ENCODE measurements around the gene JARID2. TPM values are rescaled to one million over a fixed set of nuclear protein-coding genes. Genes with fewer than 3 reads are reported as not detected.

Gene JARID2
- total and polyA plus RNA-seq, 4 donors, result 3.8 to 14.8 (median 12.0) TPM

DNA sequence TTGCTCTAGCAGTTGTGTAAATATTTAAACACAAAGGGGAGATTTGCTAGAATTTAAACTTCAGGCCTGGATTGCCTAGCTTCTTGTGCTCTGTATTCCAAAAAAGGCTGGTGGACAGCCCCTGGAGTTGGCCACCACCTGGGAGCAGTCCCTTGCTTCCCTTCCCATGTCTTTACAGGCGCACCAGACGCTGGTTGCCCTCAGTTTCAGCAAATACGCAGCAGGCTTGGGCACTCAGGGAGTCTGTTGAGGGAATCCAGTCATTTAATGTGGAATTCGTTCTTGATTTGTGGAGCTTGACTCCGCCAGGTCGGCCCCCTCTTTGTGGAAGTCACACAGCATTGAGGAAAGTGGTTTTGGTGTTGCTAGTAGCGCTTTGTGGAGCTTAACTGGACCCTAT, 260.2 kb downstream of the JARID2 start:
- Histone ChIP-seq H3K36me3 (ENCODE audit: control insufficient read depth in 4 of 4, insufficient read depth in 4 of 4, low read length in 4 of 4) (peaks cover 0 to 24% (median 19%) of the 10 kb centered on the region in 4 donors), H3K4me1 (ENCODE audit: control insufficient read depth in 5 of 5, insufficient read depth in 5 of 5, low read length in 5 of 5) (peaks cover 7 to 42% (median 16%) of the 10 kb centered on the region in 5 donors), H3K27me3 (ENCODE audit: control insufficient read depth in 3 of 3, insufficient read depth in 3 of 3, low read length in 2 of 3) (no peaks in the 10 kb centered on the region), H3K27ac (ENCODE audit: low read depth in 1 of 2, low read length in 1 of 2) (no peak overlapping the region), H3K4me3 (no peak overlapping the region), H3K9ac (ENCODE audit: insufficient read depth in 1 of 2, low read length in 2 of 2) (no peak overlapping the region), H3K9me3 (ENCODE audit: control insufficient read depth in 4 of 4, insufficient read depth in 3 of 4, low read length in 3 of 4) (no peaks in the 10 kb centered on the region)
- DNase-seq (no peak), ATAC-seq (ENCODE audit: insufficient read depth, low FRiP score) (no peak)
- WGBS, 2 donors, result 96 to 97% methylated on average over 7 of the region's 7 CpGs
- TF ChIP-seq, protein P1, sequence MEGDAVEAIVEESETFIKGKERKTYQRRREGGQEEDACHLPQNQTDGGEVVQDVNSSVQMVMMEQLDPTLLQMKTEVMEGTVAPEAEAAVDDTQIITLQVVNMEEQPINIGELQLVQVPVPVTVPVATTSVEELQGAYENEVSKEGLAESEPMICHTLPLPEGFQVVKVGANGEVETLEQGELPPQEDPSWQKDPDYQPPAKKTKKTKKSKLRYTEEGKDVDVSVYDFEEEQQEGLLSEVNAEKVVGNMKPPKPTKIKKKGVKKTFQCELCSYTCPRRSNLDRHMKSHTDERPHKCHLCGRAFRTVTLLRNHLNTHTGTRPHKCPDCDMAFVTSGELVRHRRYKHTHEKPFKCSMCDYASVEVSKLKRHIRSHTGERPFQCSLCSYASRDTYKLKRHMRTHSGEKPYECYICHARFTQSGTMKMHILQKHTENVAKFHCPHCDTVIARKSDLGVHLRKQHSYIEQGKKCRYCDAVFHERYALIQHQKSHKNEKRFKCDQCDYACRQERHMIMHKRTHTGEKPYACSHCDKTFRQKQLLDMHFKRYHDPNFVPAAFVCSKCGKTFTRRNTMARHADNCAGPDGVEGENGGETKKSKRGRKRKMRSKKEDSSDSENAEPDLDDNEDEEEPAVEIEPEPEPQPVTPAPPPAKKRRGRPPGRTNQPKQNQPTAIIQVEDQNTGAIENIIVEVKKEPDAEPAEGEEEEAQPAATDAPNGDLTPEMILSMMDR (IDR thresholded peaks at IDR 0.05; ENCODE audit: control extremely low read depth, extremely low read depth), result no peak

DNA sequence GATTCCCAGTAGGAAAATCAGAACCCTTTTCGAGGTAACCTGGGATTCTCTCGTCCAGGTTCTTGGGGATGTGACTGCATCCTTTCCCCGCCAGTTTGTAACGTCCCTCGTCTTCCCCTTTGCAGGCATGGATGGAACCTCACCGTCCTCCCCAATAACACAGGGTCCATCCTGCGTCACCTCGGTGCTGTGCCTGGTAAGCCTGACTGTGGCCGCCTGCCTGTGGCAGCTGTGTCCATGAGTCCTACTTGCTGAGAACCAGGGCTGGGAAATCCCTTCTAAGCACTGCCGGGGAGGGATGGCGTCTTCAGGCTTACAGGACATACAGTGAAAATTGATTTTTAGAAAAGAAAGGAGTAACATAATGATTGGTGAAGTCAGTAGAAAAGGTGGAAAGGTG, 261.4 kb downstream of the JARID2 start:
- H3K36me3 ChIP-seq (ENCODE audit: control insufficient read depth in 4 of 4, insufficient read depth in 4 of 4, low read length in 4 of 4), result peaks cover 0 to 31% (median 21%) of the 10 kb centered on the region in 4 donors
- H3K27me3 ChIP-seq (ENCODE audit: control insufficient read depth in 3 of 3, insufficient read depth in 3 of 3, low read length in 2 of 3), result no peaks in the 10 kb centered on the region
- 96 to 97% methylated on average over 11 of the region's 11 CpGs for WGBS, 2 donors
- ATAC-seq (ENCODE audit: insufficient read depth, low FRiP score), result no peak
- no peak overlapping the region for H3K27ac ChIP-seq (ENCODE audit: low read depth in 1 of 2, low read length in 1 of 2)
- TF ChIP-seq, protein P1 (IDR thresholded peaks at IDR 0.05; ENCODE audit: control extremely low read depth, extremely low read depth), result no peak
- H3K9me3 ChIP-seq (ENCODE audit: control insufficient read depth in 4 of 4, insufficient read depth in 3 of 4, low read length in 3 of 4), result no peaks in the 10 kb centered on the region
- no peak for DNase-seq
- no peak overlapping the region for H3K4me3 ChIP-seq
- H3K4me1 ChIP-seq (ENCODE audit: control insufficient read depth in 5 of 5, insufficient read depth in 5 of 5, low read length in 5 of 5), result peaks cover 7 to 32% (median 9%) of the 10 kb centered on the region in 5 donors
- H3K9ac ChIP-seq (ENCODE audit: insufficient read depth in 1 of 2, low read length in 2 of 2), result no peak overlapping the region

DNA sequence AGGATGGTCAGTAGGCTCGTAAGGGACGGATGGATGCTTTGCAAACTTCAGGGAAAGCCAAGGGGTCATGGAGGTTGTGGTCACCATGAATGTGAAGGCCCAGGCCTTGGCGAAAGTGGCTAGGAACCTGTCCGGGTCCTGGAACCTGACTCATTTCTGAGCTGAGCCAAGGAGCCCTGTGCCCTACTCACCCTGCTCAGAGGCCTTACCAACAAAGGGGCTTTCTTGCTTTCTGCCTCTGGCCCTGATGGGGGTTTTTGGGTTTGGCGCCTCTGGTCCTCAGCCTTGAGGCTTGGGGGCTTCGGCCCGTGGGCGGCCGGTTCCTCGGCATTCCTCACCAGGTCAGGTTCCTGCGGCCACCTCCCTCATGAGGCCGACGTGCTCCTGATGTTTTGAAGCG, 261.9 kb downstream of the JARID2 start:
- Histone ChIP-seq H3K27ac (ENCODE audit: low read depth in 1 of 2, low read length in 1 of 2) (no peak overlapping the region), H3K4me3 (no peak overlapping the region), H3K27me3 (ENCODE audit: control insufficient read depth in 3 of 3, insufficient read depth in 3 of 3, low read length in 2 of 3) (no peaks in the 10 kb centered on the region), H3K9me3 (ENCODE audit: control insufficient read depth in 4 of 4, insufficient read depth in 3 of 4, low read length in 3 of 4) (no peaks in the 10 kb centered on the region), H3K9ac (ENCODE audit: insufficient read depth in 1 of 2, low read length in 2 of 2) (no peak overlapping the region), H3K4me1 (ENCODE audit: control insufficient read depth in 5 of 5, insufficient read depth in 5 of 5, low read length in 5 of 5) (peaks cover 7 to 27% (median 9%) of the 10 kb centered on the region in 5 donors), H3K36me3 (ENCODE audit: control insufficient read depth in 4 of 4, insufficient read depth in 4 of 4, low read length in 4 of 4) (peaks cover 0 to 36% (median 20%) of the 10 kb centered on the region in 4 donors)
- DNase-seq, result no peak
- WGBS, 2 donors, result 90% methylated on average over 14 of the region's 14 CpGs
- TF ChIP-seq, protein P1 (IDR thresholded peaks at IDR 0.05; ENCODE audit: control extremely low read depth, extremely low read depth), result no peak
- no peak for ATAC-seq (ENCODE audit: insufficient read depth, low FRiP score)

DNA sequence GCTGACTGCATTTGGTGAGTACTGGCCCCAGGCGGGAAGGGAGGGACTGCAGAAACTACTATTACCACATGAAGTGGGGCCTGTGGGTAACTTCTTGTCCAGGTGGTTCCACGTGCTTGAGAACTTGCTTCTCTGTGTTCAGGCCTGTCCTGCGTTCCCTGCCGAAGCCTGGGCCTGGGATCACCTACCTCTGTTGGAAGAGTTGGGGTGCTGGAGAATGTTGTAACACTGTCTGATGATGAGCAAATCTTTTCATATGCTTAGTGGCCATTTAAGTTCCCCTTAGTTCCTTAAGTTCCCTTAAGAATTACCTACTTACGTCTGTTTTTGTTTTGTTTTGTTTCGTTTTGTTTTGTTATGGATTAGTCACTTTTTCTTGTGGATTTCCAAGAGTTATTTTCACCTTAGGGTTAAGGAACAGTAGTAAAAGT, 262.6 kb downstream of the JARID2 start:
- Histone ChIP-seq H3K4me3 (no peak overlapping the region), H3K36me3 (ENCODE audit: control insufficient read depth in 4 of 4, insufficient read depth in 4 of 4, low read length in 4 of 4) (peaks cover 0 to 41% (median 22%) of the 10 kb centered on the region in 4 donors), H3K27me3 (ENCODE audit: control insufficient read depth in 3 of 3, insufficient read depth in 3 of 3, low read length in 2 of 3) (no peaks in the 10 kb centered on the region), H3K4me1 (ENCODE audit: control insufficient read depth in 5 of 5, insufficient read depth in 5 of 5, low read length in 5 of 5) (peaks cover 7 to 23% (median 9%) of the 10 kb centered on the region in 5 donors), H3K9ac (ENCODE audit: insufficient read depth in 1 of 2, low read length in 2 of 2) (no peak overlapping the region), H3K27ac (ENCODE audit: low read depth in 1 of 2, low read length in 1 of 2) (no peak overlapping the region), H3K9me3 (ENCODE audit: control insufficient read depth in 4 of 4, insufficient read depth in 3 of 4, low read length in 3 of 4) (no peaks in the 10 kb centered on the region)
- TF ChIP-seq, protein P1 (IDR thresholded peaks at IDR 0.05; ENCODE audit: control extremely low read depth, extremely low read depth), result no peak
- DNase-seq (no peak), ATAC-seq (ENCODE audit: insufficient read depth, low FRiP score) (no peak)
- 39 to 82% methylated on average over 6 of the region's 6 CpGs for WGBS, 2 donors
